ENCODE data around the gene IL27RA. TPM values are rescaled to one million over a fixed set of nuclear protein-coding genes. Genes with fewer than 3 reads are reported as not detected.

The IL27RA gene
- total RNA-seq, 1 experiment from 2014 or later, result 13.6 TPM

DNA sequence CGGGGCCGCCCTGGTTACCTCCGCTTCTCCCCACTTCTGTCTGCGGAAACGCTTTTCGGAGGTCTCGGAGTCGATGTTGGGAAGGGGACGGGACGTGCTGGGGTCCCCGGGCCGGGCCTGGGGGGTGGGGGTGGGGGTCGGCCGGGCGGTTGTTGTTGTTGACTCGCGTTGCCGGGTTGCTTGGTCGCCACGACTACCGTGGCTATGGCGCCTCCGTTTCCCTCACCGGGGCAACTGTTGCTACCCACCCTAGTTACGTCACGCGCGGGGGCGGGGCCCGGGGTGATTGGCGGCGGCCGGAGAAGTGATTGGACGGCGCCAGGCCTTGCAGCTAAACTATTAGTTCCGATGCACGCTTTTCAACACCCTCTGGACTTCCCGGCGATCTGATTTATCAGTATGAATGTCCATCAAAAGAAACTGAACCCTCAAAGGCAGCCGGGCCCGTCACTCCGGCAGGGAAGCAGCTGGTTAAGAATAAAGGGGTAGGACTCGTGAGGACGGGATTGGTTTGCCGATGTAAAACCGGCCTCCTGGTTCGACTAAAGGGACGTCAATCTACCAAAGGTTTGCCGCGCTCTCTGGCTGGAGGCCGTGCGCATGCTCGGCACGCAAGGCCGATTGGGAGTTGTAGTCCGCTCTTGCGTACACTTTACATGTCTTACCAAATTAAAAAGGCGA, 25.3 kb upstream of the IL27RA start, which contains the start of gene RFX1:
Gene RFX1 (minus strand): TSS at position 236 of the 681 bp plus-strand sequence. CDS start 12,477 bp downstream, outside the sequence.
- no peak within 1 kb of the TSS for H4K91ac ChIP-seq (ENCODE audit: insufficient read length, low read depth, low read length)
- peak within 1 kb of the TSS; percentile 91 for H3K14ac ChIP-seq (ENCODE audit: insufficient read depth, low read length)
- H3K4me2 ChIP-seq (ENCODE audit: insufficient read depth, insufficient read length, low read length), result peak within 1 kb of the TSS; percentile 57
- peak within 1 kb of the TSS; percentile 97 for H2BK120ac ChIP-seq (ENCODE audit: low read depth, low read length, poor library complexity, severe bottlenecking)
- no peak within 1 kb of the TSS for H2BK15ac ChIP-seq (ENCODE audit: low read depth, low read length)
- H3K23me2 ChIP-seq (ENCODE audit: insufficient read length, low read depth, low read length, poor library complexity, severe bottlenecking), result no peaks in the 10 kb centered on the region
- no peaks in the 10 kb centered on the region for H3K79me2 ChIP-seq (ENCODE audit: insufficient read depth, low read length)
- no CpG with 5 or more reads among the region's 58 CpGs for WGBS (ENCODE audit: extremely low coverage, insufficient read length, low lambda C conversion rate)
- H2AK5ac ChIP-seq (ENCODE audit: insufficient read length, low read length), result no peak within 1 kb of the TSS
- TF ChIP-seq, protein P1, sequence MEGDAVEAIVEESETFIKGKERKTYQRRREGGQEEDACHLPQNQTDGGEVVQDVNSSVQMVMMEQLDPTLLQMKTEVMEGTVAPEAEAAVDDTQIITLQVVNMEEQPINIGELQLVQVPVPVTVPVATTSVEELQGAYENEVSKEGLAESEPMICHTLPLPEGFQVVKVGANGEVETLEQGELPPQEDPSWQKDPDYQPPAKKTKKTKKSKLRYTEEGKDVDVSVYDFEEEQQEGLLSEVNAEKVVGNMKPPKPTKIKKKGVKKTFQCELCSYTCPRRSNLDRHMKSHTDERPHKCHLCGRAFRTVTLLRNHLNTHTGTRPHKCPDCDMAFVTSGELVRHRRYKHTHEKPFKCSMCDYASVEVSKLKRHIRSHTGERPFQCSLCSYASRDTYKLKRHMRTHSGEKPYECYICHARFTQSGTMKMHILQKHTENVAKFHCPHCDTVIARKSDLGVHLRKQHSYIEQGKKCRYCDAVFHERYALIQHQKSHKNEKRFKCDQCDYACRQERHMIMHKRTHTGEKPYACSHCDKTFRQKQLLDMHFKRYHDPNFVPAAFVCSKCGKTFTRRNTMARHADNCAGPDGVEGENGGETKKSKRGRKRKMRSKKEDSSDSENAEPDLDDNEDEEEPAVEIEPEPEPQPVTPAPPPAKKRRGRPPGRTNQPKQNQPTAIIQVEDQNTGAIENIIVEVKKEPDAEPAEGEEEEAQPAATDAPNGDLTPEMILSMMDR (conservative IDR thresholded peaks at IDR 0.05), result no peak
- no peak within 1 kb of the TSS; the same call in 1 of the 2 replicates for H3K4ac ChIP-seq (ENCODE audit: low read depth, low read length)
- H3K18ac ChIP-seq (ENCODE audit: insufficient read length, low read depth, low read length), result peak within 1 kb of the TSS; percentile 94
- no peaks in the 10 kb centered on the region for H3K4me1 ChIP-seq (ENCODE audit: insufficient read depth, low read length)
- peaks cover 0 to 2% (median 0%) of the 10 kb centered on the region in 3 experiments; a peak in 1 of 7 replicates for H3K36me3 Mint-ChIP-seq (ENCODE audit: insufficient read depth in 1 of 3, low read depth in 3 of 3)
- peak within 1 kb of the TSS; percentile 53 for H2BK12ac ChIP-seq (ENCODE audit: insufficient read length, low read depth, low read length)
- H3K23ac ChIP-seq (ENCODE audit: insufficient read length, low read depth, low read length), result no peak within 1 kb of the TSS
- peak within 1 kb of the TSS; percentile 66 for H3K27ac ChIP-seq (ENCODE audit: insufficient read length, low read depth, low read length)
- H3K9me3 Mint-ChIP-seq, result peaks cover 0 to 4% of the 10 kb centered on the region in 2 experiments; a peak in 2 of 5 replicates
- H2BK20ac ChIP-seq (ENCODE audit: low read depth, low read length, poor library complexity, severe bottlenecking), result no peak within 1 kb of the TSS
- no peaks in the 10 kb centered on the region; the same call in none of the 2 replicates for H3K27me3 Mint-ChIP-seq (ENCODE audit: low read depth)
- H4K5ac ChIP-seq (ENCODE audit: insufficient read length, low read depth, low read length), result no peak within 1 kb of the TSS
- no peak within 1 kb of the TSS for H2AFZ ChIP-seq (ENCODE audit: low read length)
- H3K9ac ChIP-seq (ENCODE audit: extremely low read depth, insufficient read length, low read length), result peak within 1 kb of the TSS; percentile 66
- H3K27ac Mint-ChIP-seq, result peak within 1 kb of the TSS; percentile 99 to 100 (median 100)
- H3K79me1 ChIP-seq (ENCODE audit: insufficient read depth, low read depth, low read length, poor library complexity, severe bottlenecking), result no peaks in the 10 kb centered on the region
- peak within 1 kb of the TSS; percentile 82 to 93 for H3K4me3 Mint-ChIP-seq
- no peaks in the 10 kb centered on the region for H3K27me3 ChIP-seq (ENCODE audit: insufficient read depth, low read length)
- no peak within 1 kb of the TSS for H3T11ph ChIP-seq (ENCODE audit: low read length)
- H3K9me3 ChIP-seq (ENCODE audit: control insufficient read depth, low read depth, low read length), result no peaks in the 10 kb centered on the region
- peak; percentile 99 for DNase-seq
- no peak within 1 kb of the TSS for H4K8ac ChIP-seq (replicated peaks; ENCODE audit: insufficient read length, low read depth, low read length)
- peaks cover 13 to 14% of the 10 kb centered on the region in 2 experiments; a peak in 3 of 4 replicates for H3K4me1 Mint-ChIP-seq
- H3K56ac ChIP-seq (ENCODE audit: insufficient read length, low read depth, low read length), result no peak within 1 kb of the TSS
- no peak within 1 kb of the TSS for H2BK5ac ChIP-seq (ENCODE audit: insufficient read length, low read length)
- no peaks in the 10 kb centered on the region for H4K20me1 ChIP-seq (ENCODE audit: control insufficient read depth, insufficient read depth, insufficient read length)
